Measurements from ENCODE around the gene DHFR.
"Not testable (repeated sequence)": the region's sequence is repeated elsewhere in the genome, so short reads cannot be mapped to it uniquely, and the experiment has no call there.

DNA sequence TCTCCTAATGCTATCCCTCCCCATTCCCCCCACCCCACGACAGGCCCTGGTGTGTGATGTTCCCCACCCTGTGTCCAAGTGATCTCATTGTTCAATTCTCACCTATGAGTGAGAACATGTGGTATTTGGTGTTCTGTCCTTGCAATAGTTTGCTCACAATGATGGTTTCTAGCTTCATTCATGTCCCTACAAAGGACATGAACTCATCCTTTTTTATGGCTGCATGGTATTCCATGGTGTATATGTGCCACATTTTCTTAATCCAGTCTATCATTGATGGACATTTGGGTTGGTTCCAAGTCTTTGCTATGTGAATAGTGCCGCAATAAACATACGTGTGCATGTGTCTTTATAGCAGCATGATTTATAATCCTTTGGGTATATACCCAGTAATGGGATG, 74.5 kb downstream of the DHFR start:
- not testable (repeated sequence) for TF ChIP-seq MAFK (IDR thresholded peaks at IDR 0.05; ENCODE audit: low read length); ESRRA (IDR thresholded peaks at IDR 0.05; ENCODE audit: borderline replicate concordance, low read depth); CHD2 (IDR thresholded peaks at IDR 0.05; ENCODE audit: low read depth, low read length); NFATC3 (IDR thresholded peaks at IDR 0.05); CEBPB (tag; IDR thresholded peaks at IDR 0.05); SP2 (IDR thresholded peaks at IDR 0.05; ENCODE audit: extremely low read depth, low read depth, low read length, poor library complexity, severe bottlenecking); SMARCE1 (IDR thresholded peaks at IDR 0.05); EGR1 (conservative IDR thresholded peaks at IDR 0.05); CREBBP (IDR thresholded peaks at IDR 0.05; ENCODE audit: low read depth, low read length); ZNF24 (IDR thresholded peaks at IDR 0.05); EZH2 (IDR thresholded peaks at IDR 0.05; ENCODE audit: borderline replicate concordance, low read depth, low read length); CBX8 (IDR thresholded peaks at IDR 0.05; ENCODE audit: borderline replicate concordance, extremely low read depth, low read depth, low read length, poor library complexity, severe bottlenecking)
- TF ChIP-seq, protein P1, sequence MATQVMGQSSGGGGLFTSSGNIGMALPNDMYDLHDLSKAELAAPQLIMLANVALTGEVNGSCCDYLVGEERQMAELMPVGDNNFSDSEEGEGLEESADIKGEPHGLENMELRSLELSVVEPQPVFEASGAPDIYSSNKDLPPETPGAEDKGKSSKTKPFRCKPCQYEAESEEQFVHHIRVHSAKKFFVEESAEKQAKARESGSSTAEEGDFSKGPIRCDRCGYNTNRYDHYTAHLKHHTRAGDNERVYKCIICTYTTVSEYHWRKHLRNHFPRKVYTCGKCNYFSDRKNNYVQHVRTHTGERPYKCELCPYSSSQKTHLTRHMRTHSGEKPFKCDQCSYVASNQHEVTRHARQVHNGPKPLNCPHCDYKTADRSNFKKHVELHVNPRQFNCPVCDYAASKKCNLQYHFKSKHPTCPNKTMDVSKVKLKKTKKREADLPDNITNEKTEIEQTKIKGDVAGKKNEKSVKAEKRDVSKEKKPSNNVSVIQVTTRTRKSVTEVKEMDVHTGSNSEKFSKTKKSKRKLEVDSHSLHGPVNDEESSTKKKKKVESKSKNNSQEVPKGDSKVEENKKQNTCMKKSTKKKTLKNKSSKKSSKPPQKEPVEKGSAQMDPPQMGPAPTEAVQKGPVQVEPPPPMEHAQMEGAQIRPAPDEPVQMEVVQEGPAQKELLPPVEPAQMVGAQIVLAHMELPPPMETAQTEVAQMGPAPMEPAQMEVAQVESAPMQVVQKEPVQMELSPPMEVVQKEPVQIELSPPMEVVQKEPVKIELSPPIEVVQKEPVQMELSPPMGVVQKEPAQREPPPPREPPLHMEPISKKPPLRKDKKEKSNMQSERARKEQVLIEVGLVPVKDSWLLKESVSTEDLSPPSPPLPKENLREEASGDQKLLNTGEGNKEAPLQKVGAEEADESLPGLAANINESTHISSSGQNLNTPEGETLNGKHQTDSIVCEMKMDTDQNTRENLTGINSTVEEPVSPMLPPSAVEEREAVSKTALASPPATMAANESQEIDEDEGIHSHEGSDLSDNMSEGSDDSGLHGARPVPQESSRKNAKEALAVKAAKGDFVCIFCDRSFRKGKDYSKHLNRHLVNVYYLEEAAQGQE (IDR thresholded peaks at IDR 0.05; ENCODE audit: borderline replicate concordance) = not testable (repeated sequence)
- TF ChIP-seq, protein P1 (CRISPR knock-in tag; IDR thresholded peaks at IDR 0.05; ENCODE audit: low read depth) = not testable (repeated sequence)
- TF ChIP-seq, protein P2, sequence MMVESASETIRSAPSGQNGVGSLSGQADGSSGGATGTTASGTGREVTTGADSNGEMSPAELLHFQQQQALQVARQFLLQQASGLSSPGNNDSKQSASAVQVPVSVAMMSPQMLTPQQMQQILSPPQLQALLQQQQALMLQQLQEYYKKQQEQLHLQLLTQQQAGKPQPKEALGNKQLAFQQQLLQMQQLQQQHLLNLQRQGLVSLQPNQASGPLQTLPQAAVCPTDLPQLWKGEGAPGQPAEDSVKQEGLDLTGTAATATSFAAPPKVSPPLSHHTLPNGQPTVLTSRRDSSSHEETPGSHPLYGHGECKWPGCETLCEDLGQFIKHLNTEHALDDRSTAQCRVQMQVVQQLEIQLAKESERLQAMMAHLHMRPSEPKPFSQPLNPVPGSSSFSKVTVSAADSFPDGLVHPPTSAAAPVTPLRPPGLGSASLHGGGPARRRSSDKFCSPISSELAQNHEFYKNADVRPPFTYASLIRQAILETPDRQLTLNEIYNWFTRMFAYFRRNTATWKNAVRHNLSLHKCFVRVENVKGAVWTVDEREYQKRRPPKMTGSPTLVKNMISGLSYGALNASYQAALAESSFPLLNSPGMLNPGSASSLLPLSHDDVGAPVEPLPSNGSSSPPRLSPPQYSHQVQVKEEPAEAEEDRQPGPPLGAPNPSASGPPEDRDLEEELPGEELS (CRISPR knock-in tag; IDR thresholded peaks at IDR 0.05; ENCODE audit: borderline replicate concordance) = not testable (repeated sequence)
